HG03354 (cell line): Measurements from ENCODE around the gene ARF4.
A peak's percentile ranks its signal among the peaks of the same experiment; 100 is the strongest.
"Not testable (repeated sequence)": the region's sequence is repeated elsewhere in the genome, so short reads cannot be mapped to it uniquely, and the experiment has no call there.

Experiments used
- ATAC-seq: cut with Tn5 transposase; IDR thresholded peaks from one replicate; pipeline ENCODE4 v1.9.1; 2021; ENCODE audit warnings: mild to moderate bottlenecking; ENCODE audit not compliant: unreplicated experiment, poor library complexity, severe bottlenecking

ARF4 gene

GRCh38 chr3:57597127-57597923 lies at the start of gene ARF4:
ARF4 (minus strand) TSS chr3:57597344; CDS start chr3:57597140, 204 bp downstream.
- peak; percentile 94 for ATAC-seq

- ATAC-seq: no peak
These were observed 49.6 kb upstream of the ARF4 start for GRCh38 chr3:57646723-57647122.

GRCh38 chr3:57644740-57645139 lies 47.6 kb upstream of the ARF4 start:
- no peak for ATAC-seq

GRCh38 chr3:57637391-57637790 lies 40.2 kb upstream of the ARF4 start:
- no peak for ATAC-seq

- not testable (repeated sequence) for ATAC-seq
These were observed 37.1 kb upstream of the ARF4 start for GRCh38 chr3:57634259-57634658.

- ATAC-seq: no peak
These were observed 30.8 kb upstream of the ARF4 start for GRCh38 chr3:57627976-57628375.

GRCh38 chr3:57624801-57625200 lies 27.7 kb upstream of the ARF4 start:
- no peak for ATAC-seq

GRCh38 chr3:57622362-57622761 lies 25.2 kb upstream of the ARF4 start:
- ATAC-seq: no peak

- no peak for ATAC-seq
These were observed 20.6 kb upstream of the ARF4 start for GRCh38 chr3:57617739-57618138.

GRCh38 chr3:57616233-57616632 lies 19.1 kb upstream of the ARF4 start:
- ATAC-seq: no peak

- ATAC-seq: not testable (repeated sequence)
These were observed 14.7 kb upstream of the ARF4 start for GRCh38 chr3:57611870-57612269.

- no peak for ATAC-seq
These were observed 8.5 kb upstream of the ARF4 start for GRCh38 chr3:57605683-57606082.

GRCh38 chr3:57604971-57605370 lies 7.8 kb upstream of the ARF4 start:
- ATAC-seq: no peak

GRCh38 chr3:57600195-57600594 lies 3.1 kb upstream of the ARF4 start:
- ATAC-seq: no peak

- no peak for ATAC-seq
These were observed 1.7 kb upstream of the ARF4 start for GRCh38 chr3:57598765-57599360.

- ATAC-seq: no peak
These were observed 533 bp downstream of the ARF4 start for GRCh38 chr3:57596495-57597126.

GRCh38 chr3:57594576-57594975 lies 2.6 kb downstream of the ARF4 start:
- no peak for ATAC-seq

GRCh38 chr3:57594144-57594543 lies 3.0 kb downstream of the ARF4 start:
- no peak for ATAC-seq

GRCh38 chr3:57592306-57592705 lies 4.8 kb downstream of the ARF4 start:
- ATAC-seq: no peak

- ATAC-seq: no peak
These were observed 9.2 kb downstream of the ARF4 start for GRCh38 chr3:57587905-57588304.

- no peak for ATAC-seq
These were observed 10.4 kb downstream of the ARF4 start for GRCh38 chr3:57586778-57587177.
